ENCODE data around the gene S1PR2. TPM values are rescaled to one million over a fixed set of nuclear protein-coding genes. Genes with fewer than 3 reads are reported as not detected.

Gene S1PR2
- total RNA-seq, 4 donors from 2014 or later = 1.6 to 6.1 (median 3.3) TPM

DNA sequence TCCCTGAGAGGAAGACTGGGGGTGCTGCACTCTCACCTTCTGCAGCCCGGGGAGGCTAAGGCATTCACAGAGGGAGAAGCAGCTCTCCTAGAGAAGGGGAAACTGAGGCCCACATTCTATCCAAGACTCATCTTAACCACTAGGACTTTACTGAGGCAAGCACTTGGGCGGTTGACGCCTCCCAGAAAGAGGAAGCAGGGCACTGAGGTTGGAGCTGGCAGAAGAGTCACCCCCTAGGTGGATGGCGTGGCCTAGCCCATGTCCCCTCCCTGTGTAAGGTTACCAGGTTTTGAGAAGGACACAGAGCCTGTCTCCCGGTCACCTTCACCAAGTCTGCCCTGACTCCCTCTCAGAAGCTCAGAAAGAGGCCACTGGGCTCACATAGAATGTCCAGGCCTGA, 2.7 kb downstream of the S1PR2 start:
- H3K27me3 ChIP-seq = no peaks in the 10 kb centered on the region
- peak overlapping the region in 3 of 4 donors; percentile 57 to 94 (median 89) for H3K27ac ChIP-seq
- peaks cover 0 to 14% (median 0%) of the 10 kb centered on the region in 3 donors for H3K36me3 ChIP-seq
- H3K4me3 ChIP-seq = no peak overlapping the region
- H3K4me1 ChIP-seq = peaks cover 13 to 58% (median 17%) of the 10 kb centered on the region in 3 donors
- intact Hi-C loops (cut with DNase I) = no loop called here
- no peaks in the 10 kb centered on the region for H3K9me3 ChIP-seq
- no peak for DNase-seq
- TF ChIP-seq POLR2A (IDR thresholded peaks at IDR 0.05) = no peak
- TF ChIP-seq, protein P1, sequence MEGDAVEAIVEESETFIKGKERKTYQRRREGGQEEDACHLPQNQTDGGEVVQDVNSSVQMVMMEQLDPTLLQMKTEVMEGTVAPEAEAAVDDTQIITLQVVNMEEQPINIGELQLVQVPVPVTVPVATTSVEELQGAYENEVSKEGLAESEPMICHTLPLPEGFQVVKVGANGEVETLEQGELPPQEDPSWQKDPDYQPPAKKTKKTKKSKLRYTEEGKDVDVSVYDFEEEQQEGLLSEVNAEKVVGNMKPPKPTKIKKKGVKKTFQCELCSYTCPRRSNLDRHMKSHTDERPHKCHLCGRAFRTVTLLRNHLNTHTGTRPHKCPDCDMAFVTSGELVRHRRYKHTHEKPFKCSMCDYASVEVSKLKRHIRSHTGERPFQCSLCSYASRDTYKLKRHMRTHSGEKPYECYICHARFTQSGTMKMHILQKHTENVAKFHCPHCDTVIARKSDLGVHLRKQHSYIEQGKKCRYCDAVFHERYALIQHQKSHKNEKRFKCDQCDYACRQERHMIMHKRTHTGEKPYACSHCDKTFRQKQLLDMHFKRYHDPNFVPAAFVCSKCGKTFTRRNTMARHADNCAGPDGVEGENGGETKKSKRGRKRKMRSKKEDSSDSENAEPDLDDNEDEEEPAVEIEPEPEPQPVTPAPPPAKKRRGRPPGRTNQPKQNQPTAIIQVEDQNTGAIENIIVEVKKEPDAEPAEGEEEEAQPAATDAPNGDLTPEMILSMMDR (IDR thresholded peaks at IDR 0.05) = no peak
- 74 to 100% methylated on average over 1 to 5 of the region's 5 CpGs for WGBS, 2 donors

DNA sequence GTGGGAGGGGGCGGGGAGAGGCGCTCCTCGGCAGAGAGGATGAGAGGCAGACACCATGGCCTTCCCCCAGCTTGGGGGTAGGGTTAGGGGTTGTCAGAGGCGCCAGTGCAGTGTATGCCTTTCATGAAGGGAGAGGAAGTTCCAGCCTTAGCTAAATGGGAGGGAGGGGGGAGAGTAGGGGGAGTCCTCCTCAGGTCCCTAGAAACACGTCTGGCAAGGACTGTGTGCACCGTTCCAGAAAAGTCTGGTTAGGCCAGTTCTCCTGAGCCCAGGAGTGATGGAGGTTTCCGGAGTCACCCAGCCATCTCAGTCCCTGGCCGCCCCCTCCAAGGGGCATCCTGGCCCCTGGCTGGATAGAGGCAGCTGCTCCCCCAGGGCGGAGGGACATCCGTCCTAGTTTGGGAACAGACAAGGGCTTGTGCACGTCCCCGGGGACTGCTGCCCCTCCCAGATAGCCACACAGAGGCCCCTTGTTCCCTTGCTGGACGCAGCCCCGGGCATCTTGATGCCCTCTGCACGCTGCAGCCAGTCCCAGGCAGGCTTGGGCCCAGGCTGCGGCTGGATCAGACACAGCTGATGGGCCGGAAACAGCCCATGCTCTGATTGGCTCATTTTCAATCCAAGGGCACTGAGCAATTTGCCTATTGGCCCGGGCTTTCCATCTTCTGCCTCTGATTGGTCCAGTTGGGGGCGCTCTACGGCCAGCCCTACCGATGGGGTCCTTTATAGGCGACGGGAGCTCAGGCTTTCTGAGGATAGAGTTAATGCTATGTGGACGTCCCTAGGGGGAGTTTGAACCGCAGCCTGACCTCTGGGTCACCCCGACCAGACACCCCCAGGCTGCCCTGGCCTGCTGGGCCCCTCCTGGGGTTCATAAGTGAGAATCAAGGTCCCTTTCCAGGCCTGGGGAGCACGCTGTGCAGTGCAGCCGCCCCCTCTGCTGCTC, 3.8 kb downstream of the S1PR2 start:
- intact Hi-C loops (cut with DNase I) = no loop called here
- no peak for DNase-seq
- Histone ChIP-seq H3K27me3 (no peaks in the 10 kb centered on the region), H3K9me3 (no peaks in the 10 kb centered on the region), H3K4me1 (peaks cover 13 to 58% (median 17%) of the 10 kb centered on the region in 3 donors), H3K27ac (peak overlapping the region; percentile 15 to 90 (median 68)), H3K4me3 (peak overlapping the region in 2 of 4 donors; percentile 13 to 38), H3K36me3 (peaks cover 0 to 17% (median 0%) of the 10 kb centered on the region in 3 donors)
- 66% methylated on average over 9 of the region's 28 CpGs; no CpG with 5 or more reads in 1 of the 2 donors for WGBS, 2 donors
- TF ChIP-seq, protein P1 (IDR thresholded peaks at IDR 0.05) = no peak
- no peak for TF ChIP-seq POLR2A (IDR thresholded peaks at IDR 0.05)

DNA sequence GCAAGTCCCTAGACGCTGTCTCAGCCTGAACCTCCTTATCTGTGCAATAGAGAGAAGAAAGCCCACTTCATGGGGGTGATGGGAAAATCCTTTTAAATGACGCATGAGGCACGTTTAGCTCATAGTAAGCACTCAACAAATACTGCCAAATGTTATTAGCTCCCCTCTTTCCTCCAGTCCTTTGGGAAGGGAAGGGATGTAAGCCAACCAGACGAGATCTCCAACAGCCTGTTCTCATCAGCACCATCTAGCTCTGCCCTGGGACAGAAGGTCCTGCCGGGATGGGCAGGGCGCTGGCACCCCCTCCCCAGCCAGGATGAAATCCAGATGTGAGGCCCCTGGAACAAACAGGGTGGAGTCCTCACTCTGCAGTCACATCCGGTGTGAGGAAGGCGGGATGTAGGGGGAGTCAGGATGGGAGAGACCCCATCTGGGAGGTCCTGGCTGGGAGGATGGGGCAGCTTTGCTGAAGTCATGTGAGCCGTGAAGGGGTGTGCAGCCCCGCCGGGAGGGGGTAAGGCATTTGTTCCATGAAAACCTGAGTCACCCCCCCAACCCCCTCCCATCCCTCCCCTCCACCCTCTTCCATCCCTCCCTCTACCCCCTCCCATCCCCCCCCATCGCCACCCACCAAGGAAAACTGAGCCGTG, 4.6 kb downstream of the S1PR2 start:
- peak overlapping the region in 2 of 4 donors; percentile 13 to 38 for H3K4me3 ChIP-seq
- intact Hi-C loops (cut with DNase I) = no loop called here

DNA sequence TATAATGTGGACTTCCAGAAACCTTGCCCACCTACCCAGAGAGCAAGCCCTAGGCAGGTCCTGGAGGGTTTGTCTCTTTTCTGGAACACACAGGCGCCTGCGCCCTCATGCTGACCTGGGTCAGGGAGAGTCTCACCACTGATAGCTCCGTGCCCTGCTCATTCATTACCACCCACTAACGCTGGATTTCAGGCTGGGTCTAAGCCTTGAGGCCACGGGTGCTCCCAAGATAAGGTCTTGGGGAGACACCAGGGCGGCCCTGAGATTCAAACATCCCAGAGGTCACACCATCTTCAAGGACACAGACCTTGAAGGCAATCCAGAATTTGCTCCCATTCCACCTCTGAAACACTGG, 5.1 kb downstream of the S1PR2 start:
- Histone ChIP-seq H3K4me3 (no peak overlapping the region), H3K4me1 (peaks cover 13 to 50% (median 17%) of the 10 kb centered on the region in 3 donors), H3K27me3 (no peaks in the 10 kb centered on the region), H3K9me3 (no peaks in the 10 kb centered on the region), H3K27ac (peak overlapping the region; percentile 42 to 90 (median 68)), H3K36me3 (peaks cover 0 to 17% (median 0%) of the 10 kb centered on the region in 3 donors)
- DNase-seq = no peak
- WGBS, 2 donors = 90 to 92% methylated on average over 2 to 4 of the region's 6 CpGs
- TF ChIP-seq, protein P1 (IDR thresholded peaks at IDR 0.05) = no peak
- TF ChIP-seq POLR2A (IDR thresholded peaks at IDR 0.05) = no peak
- intact Hi-C loops (cut with DNase I) = no loop called here

More for the DNA sequence above, 4.6 kb downstream of the S1PR2 start:
- peaks cover 0 to 17% (median 0%) of the 10 kb centered on the region in 3 donors for H3K36me3 ChIP-seq
- H3K27me3 ChIP-seq = no peaks in the 10 kb centered on the region
- TF ChIP-seq, protein P1 (IDR thresholded peaks at IDR 0.05) = no peak
- no peak for TF ChIP-seq POLR2A (IDR thresholded peaks at IDR 0.05)
- WGBS, 2 donors = 46 to 48% methylated on average over 7 to 10 of the region's 13 CpGs
- no peaks in the 10 kb centered on the region for H3K9me3 ChIP-seq
- peaks cover 13 to 54% (median 17%) of the 10 kb centered on the region in 3 donors for H3K4me1 ChIP-seq
- DNase-seq = no peak
- H3K27ac ChIP-seq = peak overlapping the region; percentile 15 to 90 (median 68)

Measured in esophagus squamous epithelium (tissue), 5 donors.